Measurements from ENCODE around the gene MRTFA.

- TF ChIP-seq YY1 (IDR thresholded peaks at IDR 0.05; ENCODE audit: low read depth) (no peak), CTCF (IDR thresholded peaks at IDR 0.05) (no peak), RFX5 (IDR thresholded peaks at IDR 0.05; ENCODE audit: low read length) (no peak), MXI1 (IDR thresholded peaks at IDR 0.05; ENCODE audit: low read depth, low read length) (no peak), SMC3 (IDR thresholded peaks at IDR 0.05; ENCODE audit: low read depth, low read length) (no peak), EP300 (IDR thresholded peaks at IDR 0.05; ENCODE audit: borderline replicate concordance in 1 of 2, low read depth in 1 of 2, low read length in 1 of 2) (no peak), TCF12 (IDR thresholded peaks at IDR 0.05) (no peak), PBX3 (IDR thresholded peaks at IDR 0.05) (no peak)
Measured at GRCh38 chr22:40635043-40635939, 1.2 kb downstream of the MRTFA start.

Measured in SK-N-SH (cell line).